ENCODE data around the gene PDE4A.
"Not testable (repeated sequence)": the region's sequence is repeated elsewhere in the genome, so short reads cannot be mapped to it uniquely, and the experiment has no call there.

Gene PDE4A

DNA sequence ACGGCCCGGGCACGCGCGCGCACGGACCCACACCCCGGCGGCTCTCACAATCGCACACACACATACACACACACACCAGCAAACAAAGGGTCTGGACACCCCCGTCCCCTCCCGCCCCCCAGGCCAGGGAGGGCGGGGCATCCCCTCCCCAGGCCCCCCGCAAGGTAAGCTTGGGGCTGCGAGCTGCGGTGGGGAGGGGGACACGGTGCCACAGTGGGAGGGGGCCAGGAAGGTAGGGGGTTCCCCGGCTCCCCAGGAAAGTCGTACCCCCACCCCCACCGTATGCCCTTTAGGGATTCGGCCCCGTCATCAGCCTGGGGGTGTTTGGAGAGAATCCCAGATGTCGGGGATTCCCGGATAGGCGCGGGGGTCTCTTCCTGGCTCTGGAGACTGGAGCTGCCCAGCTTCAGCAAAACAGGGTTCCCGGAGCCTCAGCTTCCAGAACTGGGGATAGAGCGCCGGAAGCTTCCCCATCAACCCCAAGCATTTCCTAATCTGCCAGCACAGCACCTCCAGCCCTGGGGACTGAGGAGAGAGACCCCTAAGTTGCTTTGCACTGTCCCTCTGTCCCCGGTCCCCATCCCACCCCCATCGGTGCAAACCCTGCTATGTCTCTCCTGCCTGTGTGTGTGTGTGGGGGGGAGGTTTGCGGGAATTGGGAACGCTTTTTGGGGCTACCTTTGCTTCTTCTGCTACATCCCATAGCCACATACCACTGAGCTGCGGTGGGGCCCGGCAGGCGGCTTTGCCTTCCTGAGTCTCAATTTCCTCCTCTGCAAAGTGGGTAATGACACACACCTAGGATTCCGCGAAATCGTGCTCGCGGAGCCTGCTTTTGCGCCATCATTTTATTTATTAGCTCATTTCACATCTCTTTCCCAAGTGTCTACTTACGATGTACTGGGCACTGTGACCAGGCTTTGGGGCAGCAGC, 15.2 kb upstream of the PDE4A start:
- peak; percentile 82 for DNase-seq

DNA sequence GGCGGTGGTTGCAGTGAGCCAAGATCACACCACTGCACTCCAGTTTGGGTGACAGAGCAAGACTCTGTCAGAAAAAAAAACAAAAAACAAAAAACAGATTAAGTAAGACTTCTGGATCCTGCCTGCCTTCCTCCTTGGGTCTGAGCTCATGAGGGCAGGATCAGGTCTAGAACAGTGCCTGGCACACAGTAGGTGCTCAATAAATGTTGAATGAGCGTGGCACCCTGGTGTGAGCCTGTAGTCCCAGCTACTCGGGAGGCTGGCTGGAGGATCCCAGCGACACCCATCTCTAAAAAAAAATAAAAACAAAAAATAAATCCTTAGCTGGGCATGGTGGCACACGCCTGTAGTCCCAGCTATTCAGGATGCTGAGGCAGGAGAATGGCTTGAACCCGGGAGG, 14.1 kb upstream of the PDE4A start:
- peak; percentile 16 for DNase-seq

DNA sequence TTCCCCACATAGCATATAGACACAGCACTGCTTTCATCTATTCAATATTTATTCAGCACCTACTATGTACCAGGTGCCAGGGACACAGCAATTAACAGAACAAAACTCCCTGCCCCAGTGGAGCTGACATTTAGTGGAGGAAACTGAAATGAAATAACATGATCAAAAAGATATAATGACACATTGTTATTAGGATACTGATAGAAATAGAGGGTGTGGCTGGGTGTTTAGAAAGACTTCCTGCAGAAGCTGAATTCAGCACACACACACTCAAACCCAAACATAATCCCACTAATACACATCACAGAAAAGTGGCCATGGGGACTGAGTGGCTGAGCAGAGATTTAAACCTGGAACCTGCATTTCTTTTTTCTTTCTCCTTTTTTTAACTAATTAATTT, 13.2 kb upstream of the PDE4A start:
- DNase-seq, result peak; percentile 51

DNA sequence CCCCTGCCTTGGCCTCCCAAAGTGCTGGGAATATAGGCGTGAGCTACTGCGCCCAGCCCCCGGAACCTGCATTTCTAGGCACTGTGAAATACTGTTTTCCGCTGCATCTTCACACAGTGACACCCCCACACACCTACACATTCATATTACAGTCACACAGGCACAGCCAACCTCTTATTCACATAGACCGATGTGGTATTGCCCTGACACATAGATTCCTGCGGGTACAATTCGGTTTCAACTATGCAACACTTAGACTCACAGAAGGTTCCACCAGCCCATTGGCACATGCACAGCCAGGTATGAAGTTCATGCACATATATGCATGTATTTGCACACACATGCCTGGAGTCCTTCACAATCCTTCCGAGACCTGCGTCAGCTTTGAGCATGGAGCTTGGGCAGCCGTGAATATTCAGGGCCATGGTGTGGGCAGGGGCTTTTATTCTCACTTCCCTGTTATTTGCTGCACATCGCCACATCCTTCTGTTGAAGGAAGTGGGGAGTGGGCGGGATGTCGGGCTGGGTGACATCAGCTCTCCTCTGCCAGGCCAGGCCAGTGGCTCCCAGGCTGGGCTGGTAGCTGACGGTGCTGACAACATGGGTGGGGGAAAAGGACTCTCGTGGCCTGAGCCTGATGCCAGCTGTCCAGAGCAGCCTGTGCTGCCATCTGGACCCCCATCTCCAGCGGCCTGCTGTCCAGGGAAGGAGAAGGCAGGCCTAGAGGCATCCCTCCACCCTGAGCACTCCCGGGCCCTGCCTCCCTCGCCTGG, 11.6 kb upstream of the PDE4A start:
- peak; percentile 96 for DNase-seq

DNA sequence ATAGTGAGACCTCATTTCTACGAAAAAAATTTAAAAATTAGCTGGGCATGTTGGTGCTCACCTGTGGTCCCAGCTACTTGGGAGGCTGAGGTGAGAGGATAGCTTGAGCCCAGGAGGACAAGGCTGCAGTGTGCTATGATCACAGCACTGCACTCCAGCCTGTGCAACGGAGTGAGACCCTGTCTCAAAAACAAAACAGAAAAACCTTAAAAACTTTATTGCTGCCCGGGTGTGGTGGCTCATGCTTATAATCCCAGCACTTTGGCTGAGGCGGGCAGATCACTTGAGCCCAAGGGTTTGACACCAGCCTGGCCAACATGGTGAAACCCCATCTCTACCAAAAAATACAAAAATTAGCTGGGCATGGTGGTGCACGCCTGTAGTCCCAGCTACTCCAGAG, 9.1 kb upstream of the PDE4A start:
- DNase-seq, result not testable (repeated sequence)

DNA sequence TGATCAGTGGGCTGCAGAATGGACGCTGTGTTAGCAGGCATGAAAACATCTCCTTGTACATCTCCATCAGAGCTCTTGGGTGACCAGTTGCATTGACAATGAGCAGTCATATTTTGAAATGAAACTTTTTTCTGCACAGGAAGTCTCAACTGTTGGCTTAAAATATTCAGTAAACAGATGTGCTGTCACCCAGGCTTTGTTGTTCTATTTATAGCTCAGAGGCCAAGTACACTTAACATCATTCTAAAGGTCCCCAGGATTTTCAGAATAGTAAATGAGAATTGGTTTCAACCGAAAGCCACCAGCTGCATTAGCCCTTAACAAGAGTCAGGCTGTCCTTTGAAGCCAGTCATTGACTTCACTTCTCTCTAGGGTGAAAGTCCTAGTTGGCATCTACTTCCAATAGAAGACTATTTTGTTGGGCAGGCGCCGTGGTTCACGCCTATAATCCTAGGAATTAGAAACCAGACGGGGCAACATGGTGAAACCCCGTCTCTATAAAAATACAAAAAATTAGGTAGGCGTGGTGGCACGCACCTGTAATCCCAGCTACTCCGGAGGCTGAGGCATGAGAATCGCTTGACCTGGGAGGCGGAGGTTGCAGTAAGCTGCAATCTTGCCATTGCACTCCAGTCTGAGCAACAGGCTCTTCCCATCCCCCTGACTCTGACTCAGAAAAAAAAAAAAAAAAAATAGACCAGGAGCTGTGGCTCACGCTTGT, 7.9 kb upstream of the PDE4A start:
- DNase-seq, result peak; percentile 44

DNA sequence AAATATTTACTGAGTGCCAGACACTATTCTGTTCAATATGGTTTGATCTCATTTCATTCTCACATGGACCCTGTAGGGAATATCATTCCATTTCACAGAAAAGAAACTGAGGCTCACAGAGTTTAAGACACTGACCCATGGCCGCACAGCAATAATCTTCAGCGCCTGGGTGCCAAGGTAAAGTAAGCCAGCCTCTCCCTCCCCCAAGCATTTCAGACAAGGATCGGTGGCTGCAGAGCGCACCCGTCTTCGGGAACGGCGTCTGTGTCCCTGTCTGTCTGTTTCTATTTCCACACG, 4.3 kb upstream of the PDE4A start:
- no peak for DNase-seq

DNA sequence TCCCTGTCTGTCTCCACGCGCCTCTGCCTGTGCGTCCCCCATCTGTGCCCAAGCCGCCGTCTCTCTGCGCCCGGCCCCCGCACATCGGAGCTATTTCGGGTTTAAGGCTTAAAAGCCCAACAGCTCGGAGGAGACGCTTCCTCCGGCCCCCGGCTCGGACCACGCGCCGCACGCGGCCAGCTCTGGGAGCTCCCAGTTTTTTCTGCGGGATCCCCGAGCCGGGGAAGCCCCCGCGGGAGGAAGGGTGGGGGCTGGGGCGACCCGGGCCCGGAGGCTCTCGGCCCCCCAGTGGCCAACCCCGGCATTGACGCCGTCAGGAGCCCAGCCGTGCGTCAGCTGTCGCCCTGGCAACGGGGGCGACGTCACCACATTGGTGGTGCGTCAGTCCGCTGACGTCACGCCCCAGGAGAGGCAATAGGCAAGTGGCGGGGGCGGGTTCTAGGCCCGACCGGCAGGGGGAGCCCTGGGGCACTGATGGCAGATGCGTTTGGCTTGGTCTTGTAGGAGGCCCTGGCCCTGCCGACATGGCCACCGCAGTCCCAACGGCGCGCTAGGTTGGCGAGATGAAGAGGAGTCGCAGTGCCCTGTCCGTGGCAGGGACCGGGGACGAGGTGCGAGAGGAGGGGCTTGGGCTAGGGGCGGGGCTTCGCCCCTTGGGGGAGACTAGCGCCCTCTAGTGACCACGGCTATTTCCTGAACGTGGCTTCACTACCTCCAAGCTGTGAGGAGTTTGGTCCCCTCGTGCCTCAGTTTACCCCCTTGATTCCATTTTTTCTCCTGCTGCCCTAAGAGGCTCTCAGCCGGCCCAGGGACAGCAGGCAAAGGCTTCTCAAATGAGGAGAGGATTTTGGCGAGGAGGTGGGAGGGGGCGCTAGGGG, 3.7 kb upstream of the PDE4A start:
- DNase-seq, result peak; percentile 98

DNA sequence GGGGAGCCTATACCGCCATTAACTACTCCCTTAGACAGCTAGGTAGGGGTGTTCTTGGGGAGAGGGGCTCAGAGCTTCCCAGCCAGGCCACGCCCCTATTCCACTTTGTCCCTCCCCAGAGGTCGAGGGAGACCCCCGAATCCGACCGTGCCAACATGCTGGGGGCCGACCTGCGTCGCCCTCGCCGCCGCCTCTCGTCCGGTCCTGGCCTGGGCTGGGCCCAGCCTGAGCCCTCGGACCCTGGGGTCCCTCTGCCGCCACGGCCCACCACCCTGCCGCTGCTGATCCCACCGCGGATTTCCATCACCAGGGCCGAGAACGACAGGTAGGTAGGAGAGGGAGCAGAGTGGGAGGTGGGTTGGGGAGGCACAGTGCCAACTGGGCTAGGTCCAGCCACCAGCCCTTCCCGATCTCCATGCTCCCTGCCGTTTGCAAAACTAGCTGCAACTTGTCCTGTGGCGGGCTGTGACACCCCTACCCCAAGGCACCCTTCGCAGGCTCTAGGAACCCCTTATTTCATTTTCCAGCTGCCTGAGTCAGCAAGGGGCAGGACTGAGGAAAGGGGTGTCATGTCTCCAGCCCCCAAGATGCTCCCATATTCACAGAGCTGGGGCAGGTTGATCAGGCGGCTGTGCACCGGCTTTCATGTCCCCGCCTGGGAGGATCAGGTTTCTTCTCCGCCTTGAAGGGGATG, 2.6 kb upstream of the PDE4A start:
- no peak for DNase-seq

DNA sequence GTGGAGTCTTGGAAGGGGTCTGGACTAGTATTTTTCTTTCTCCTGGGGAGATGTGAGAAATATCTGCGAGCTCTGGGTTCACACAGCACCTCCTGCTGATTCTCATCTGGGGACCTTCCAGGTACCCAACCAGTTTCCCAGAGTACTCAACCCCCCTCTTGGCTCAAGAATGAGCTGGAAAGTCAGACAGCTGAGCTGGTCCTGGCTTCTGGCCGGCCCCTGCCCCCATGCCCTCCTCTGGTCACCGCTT, 2.2 kb upstream of the PDE4A start:
- DNase-seq, result no peak

DNA sequence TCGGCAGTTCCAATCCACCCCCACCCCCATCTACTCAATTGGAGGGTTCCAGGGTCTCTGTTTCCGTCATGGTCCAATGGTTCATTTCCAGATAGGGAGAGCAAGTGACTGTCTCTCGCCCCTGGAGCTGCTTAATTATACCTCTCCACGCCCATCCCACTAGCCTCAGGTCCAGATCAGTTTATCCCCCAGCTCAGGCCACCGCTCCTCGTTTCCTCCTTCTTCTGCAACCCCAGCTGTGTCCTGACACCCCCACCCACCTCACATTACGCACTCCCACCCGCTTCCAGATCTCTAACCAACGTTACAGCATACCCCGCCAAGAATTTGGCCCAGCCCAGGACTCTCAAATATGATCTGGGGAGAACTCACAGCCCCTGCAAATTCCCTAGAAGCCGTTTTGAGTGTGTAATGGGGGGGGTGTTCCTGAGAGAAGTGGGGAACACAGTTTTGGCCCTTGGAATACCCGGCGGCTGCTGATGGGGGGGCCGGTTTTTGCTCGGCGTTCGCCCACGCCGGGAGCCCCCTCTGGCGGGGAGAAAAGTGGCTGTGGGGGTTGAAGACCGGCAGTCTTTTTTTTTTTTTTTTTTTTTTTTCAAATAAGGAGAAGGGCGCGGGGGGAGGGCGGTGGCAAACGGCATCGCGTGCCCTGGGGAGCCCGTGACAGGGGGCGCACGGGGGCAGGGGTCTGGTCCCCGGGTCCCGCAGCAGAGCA, 1.7 kb upstream of the PDE4A start:
- DNase-seq, result no peak

DNA sequence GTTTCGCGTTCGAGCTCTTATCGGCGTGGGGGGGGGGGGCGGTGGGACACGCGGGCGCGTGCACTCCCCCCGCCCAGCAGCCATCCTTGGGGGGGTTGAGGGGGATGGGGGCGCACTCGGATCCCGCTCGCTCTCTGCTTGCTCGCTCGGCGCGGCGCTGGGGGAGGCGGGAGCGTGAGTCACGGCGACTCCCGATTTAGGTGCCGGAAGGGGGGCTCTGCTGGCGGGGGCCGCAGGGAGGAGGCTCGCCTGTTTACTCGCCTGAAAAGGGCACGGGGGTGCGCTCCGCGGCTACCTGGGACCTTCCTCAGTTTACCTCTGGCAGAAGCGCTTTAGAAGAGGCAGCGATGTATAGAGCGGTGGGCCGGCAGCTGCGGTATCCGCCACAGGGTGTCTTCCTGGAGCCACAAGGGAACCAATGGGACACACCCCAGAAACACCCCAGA, 1.1 kb upstream of the PDE4A start:
- no peak for DNase-seq

DNA sequence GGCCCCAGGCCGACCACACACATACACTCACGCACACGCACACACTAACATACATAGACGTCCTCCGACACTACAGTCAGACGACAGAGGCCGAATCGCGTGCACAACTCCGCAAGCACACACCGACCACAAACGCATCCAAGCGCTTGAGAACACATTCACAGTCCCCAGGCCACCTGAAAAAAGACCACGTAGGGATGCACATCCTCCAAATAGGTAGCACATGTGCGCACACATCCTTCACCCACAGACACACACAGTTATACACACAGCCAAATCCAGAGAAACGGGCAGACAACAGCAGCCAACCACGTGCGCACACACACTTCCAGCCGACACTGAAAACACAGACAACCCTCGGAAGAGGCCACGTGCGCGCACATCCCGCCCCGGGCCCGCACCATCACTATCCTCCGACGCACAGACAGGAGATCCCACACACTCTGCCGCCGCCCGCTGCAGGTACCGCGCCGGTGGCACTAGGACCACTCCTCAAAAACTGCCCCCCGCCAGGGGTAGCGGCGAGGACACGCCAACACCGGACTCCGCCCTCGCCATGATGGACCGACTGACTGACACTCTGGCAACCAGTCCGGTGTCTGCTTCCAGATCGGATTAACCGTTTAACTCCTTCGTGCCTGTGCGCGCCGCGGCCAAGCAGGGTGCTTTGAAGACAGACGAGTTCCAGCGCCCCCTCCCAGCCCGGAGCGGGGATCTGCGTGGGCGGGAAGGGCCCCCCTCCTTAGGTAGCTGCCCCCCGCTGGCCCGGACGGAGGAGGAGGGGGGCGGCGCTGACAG, 493 bp upstream of the PDE4A start:
- DNase-seq, result peak; percentile 41

DNA sequence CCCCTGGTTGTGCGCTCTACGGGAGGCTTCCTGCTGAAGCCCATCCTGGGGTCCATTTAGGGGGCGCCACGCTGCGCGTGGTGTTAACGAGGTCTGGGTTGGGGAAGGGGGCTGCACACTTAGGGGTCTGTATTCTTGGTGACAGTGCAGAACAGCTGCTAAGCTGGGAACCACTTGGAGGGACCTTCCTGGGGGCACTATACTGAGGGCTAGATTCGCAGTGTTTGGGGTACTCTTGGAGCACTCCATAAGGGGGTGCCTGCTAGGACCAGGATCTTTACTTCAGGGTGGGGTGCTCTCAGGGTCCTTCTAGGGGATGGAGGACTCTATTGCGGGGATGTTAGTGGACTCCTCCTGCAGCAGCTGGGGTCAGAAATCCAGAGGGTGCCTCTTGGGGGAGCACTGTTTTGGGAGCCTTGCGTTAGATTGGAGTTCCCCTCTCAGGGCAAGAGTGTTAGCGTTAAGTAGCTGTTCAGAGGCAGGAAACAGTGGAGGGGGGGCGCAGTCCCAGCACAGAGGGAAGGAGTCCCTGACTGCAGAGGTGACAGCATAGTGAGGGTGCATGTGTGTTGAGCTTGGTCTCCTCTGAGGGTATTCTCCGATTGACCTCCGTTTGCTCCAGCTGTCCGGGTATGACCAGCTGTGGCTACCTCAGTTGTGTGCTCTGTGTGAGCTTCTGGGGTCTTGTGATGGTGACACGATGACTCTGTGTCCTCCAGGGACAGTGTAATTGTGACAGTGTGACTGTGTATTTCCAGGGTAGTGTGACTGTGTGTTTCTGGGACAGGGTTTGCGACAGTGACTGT, 1.1 kb downstream of the PDE4A start:
- DNase-seq, result peak; percentile 85

DNA sequence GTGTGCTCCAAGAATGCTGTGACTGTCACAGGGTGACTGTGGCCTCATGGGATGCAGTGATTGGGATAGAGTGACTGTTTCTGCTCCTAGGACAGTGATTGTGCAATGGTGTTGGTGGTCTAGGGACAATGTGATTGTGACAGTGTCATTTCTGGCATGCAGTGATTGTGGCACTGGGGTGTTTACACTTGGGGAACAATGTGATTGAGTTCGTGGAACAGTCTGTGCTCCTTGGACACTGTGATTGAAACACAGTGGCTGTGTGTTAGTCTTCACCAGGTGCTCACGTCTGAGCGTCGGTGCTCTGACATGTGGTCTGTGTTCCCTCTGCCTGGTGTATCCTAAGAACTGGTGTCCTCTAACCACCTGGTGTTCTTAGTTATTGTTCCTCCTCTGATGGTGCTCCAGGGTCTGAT, 1.7 kb downstream of the PDE4A start:
- DNase-seq, result no peak

DNA sequence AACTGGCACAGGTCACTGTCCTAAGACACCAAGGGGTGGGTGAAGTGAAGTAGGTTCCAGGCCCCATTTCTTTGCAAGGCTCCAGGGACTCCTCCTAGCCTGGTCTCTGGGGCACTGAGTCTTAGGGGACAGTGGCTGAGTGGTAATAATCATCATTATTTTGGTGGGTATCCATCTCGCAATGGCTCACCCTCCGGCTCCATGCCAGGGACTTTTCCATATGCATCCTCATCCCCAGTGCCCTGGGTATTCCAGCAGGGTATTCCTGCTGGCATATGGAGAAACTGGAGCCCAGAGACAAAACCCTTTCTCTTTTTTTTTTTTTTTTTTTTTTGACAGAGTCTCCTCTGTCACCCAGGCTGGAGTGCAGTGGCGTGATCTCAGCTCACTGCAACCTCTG, 2.5 kb downstream of the PDE4A start:
- DNase-seq, result no peak

DNA sequence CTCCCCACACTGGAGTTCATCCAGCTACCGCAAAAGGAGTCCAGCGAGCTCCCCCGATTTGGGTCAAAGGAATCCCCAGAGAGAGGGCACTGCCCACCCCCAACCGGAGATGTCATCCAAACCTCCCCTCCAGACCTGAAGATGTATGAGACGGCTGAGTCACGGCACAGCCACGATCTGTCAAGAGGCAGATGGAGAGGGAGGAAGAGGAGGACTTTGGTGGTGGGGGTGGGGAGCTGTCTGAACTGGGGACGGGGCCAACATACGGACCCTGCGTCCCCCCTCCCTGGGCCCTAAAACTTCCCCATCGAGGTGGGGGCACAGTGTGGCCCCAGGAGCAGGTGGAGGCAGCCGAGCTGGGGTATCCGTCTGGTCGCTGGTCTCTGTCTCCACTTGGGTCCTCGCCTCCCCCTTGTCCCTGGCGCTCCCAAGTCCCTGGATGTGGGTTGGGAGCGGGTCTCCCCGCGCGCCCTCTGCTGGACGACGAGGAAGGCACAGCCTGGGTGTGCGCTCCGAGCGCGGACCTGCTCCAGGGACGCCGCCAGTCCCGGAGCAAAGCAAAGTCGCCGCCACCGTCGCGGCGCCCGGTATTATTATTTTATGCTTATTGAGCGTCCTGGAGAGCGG, 3.8 kb downstream of the PDE4A start:
- DNase-seq, result peak; percentile 79

DNA sequence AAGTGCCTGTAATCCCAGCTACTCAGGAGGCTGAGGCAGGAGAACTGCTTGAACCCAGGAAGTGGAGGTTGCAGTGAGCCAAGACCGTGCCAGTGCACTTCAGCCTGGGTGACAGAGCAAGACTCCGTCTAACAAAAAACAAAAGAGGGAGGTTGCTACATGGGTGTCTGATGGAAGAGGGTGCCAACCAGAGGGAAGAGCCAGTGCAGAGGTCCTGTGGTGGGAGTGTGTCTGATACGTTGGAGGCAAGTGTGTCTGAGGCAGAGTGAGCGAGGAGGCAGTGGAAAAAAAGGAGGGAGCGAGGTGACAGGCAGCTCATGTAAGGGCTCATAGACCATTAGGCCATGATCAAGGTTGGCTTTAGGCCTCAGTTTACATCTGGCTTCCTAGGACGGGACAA, 6.8 kb downstream of the PDE4A start:
- no peak for DNase-seq

DNA sequence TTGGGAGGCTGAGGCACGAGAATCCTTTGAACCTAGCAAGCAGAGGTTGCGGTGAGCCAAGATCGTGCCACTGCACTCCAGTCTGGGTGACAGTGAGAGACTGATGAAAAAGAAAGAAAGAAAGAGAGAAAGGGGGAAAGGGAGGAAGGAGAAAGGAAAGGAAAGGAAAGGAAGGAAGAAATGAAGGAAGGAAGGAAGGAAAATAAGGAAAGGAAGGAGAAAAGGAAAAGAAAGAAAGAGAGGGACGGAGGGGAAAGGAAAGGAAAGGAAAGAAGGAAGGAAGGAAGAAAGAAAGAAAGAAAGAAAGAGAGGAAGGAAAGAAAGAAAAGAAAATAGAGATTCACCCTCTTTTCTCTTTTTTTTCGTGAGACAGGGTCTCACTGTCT, 8.7 kb downstream of the PDE4A start:
- no peak for DNase-seq

All from suppressor macrophage treated with lipopolysaccharide for 4 hours (primary cell).